Activated CD8-positive, alpha-beta T cell treated with anti-CD3 and anti-CD28 coated beads for 36 hours (primary cell): ENCODE data around the gene TRIM10. TPM values are rescaled to one million over a fixed set of nuclear protein-coding genes. Genes with fewer than 3 reads are reported as not detected.

Experiments used
- ATAC-seq: fragments of 200-7000 bp; cut with Tn5 transposase; one replicate; pipeline ENCODE4 v1.10.0; 2021; ENCODE audit warnings: mild to moderate bottlenecking, moderate library complexity
- CTCF ChIA-PET: fragments of 350-600 bp; sonication (Branson Sonifier 250); formaldehyde crosslinking; loops from one replicate; lab custom pipeline; 2021; ENCODE audit warnings: antibody characterized with exemption; lab: Charles Lee
- POLR2A ChIA-PET: fragments of 350-600 bp; sonication (Branson Sonifier 250); formaldehyde crosslinking; loops from one replicate; lab custom pipeline; 2021; ENCODE audit warnings: antibody characterized with exemption; lab: Charles Lee
- DNase-seq: peaks from one replicate; pipeline ENCODE4 v3.0.0-alpha.2; 2020
- H3K27ac Mint-ChIP-seq: one replicate; pipeline ENCODE4 v1.8.0; 2021; ENCODE audit warnings: mild to moderate bottlenecking, mixed read lengths
- H3K27me3 Mint-ChIP-seq: one replicate; pipeline ENCODE4 v1.8.0; 2021; ENCODE audit warnings: mixed read lengths
- H3K36me3 Mint-ChIP-seq: one replicate; pipeline ENCODE4 v1.8.0; 2021; ENCODE audit warnings: low read depth, mixed read lengths
- H3K4me1 Mint-ChIP-seq: one replicate; pipeline ENCODE4 v1.8.0; 2021; ENCODE audit warnings: low read depth, mixed read lengths
- H3K4me3 Mint-ChIP-seq: one replicate; pipeline ENCODE4 v1.8.0; 2021; ENCODE audit warnings: mild to moderate bottlenecking, moderate library complexity, mixed read lengths
- H3K9me3 Mint-ChIP-seq: one replicate; pipeline ENCODE4 v1.8.0; 2021; ENCODE audit warnings: mixed read lengths
- intact Hi-C: fragments of 100-400 bp; cut with micrococcal nuclease; formaldehyde crosslinking; loops from one replicate; pipeline ENCODE4 v1.10.0; 2022
- total RNA-seq, 2 experiments: library from RNA; stranded (reverse); gene quantifications; one replicate each; pipeline ENCODE4 v1.2.3, GENCODE V29; 2021
- TF ChIP-seq, protein P1 (sequence below): fragments of 200-600 bp; IDR thresholded peaks from one replicate; pipeline ENCODE4 v1.8.0; 2022; ENCODE audit warnings: antibody characterized with exemption, mild to moderate bottlenecking

Gene TRIM10
- total RNA-seq, 2 experiments from 2014 or later: not detected

DNA sequence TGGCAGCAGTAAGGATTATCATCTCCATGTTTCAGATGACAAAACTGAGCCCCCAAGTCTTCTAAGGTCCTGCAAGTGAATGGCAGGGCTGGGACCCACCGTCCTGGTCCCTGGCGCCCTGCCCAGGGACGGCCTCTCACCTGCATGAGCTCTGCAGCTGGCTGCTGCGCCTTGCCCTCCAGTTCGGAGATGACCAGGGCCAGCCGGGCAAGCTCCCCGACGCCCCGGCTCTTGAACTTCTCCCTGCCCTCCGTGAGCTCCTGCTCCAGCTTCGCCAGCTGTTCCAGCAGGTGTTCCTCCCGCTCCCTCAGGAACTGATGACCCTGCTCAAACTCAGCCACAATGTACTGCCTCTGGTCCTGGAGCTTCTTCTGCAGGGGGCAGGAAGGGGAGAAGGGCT lies 35.4 kb upstream of the TRIM10 start:
- Mint-ChIP-seq H3K4me3 (no peak overlapping the region), H3K27me3 (no peaks in the 10 kb centered on the region), H3K4me1 (peaks cover 10% of the 10 kb centered on the region), H3K36me3 (peaks cover 37% of the 10 kb centered on the region), H3K9me3 (no peaks in the 10 kb centered on the region), H3K27ac (no peak overlapping the region)
- ChIA-PET POLR2A (interaction anchor here (0.6 to 4.4 kb wide), 5 partner anchors 10 to 26 kb away, joined by 3 to 31 read pairs (median 4); partner anchors contain the start of gene TRIM26), CTCF (interaction anchor here (1.4 kb wide), 1 partner anchor 23 kb away, joined by 3 read pairs; no protein-coding TSS in a partner anchor)
- ATAC-seq: no peak
- intact Hi-C loops: no loop called here
- TF ChIP-seq, protein P1, sequence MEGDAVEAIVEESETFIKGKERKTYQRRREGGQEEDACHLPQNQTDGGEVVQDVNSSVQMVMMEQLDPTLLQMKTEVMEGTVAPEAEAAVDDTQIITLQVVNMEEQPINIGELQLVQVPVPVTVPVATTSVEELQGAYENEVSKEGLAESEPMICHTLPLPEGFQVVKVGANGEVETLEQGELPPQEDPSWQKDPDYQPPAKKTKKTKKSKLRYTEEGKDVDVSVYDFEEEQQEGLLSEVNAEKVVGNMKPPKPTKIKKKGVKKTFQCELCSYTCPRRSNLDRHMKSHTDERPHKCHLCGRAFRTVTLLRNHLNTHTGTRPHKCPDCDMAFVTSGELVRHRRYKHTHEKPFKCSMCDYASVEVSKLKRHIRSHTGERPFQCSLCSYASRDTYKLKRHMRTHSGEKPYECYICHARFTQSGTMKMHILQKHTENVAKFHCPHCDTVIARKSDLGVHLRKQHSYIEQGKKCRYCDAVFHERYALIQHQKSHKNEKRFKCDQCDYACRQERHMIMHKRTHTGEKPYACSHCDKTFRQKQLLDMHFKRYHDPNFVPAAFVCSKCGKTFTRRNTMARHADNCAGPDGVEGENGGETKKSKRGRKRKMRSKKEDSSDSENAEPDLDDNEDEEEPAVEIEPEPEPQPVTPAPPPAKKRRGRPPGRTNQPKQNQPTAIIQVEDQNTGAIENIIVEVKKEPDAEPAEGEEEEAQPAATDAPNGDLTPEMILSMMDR: no peak
- DNase-seq: no peak

GRCh38 chr6:30195951-30196350 lies 34.9 kb upstream of the TRIM10 start:
- DNase-seq (no peak), ATAC-seq (no peak)
- intact Hi-C loops: no loop called here
- Mint-ChIP-seq H3K27ac (peak overlapping the region; percentile 30), H3K4me3 (no peak overlapping the region), H3K9me3 (no peaks in the 10 kb centered on the region), H3K4me1 (peaks cover 7% of the 10 kb centered on the region), H3K36me3 (peaks cover 35% of the 10 kb centered on the region), H3K27me3 (no peaks in the 10 kb centered on the region)
- CTCF ChIA-PET: interaction anchor here (0.7 to 1.4 kb wide), 3 partner anchors 13 to 92 kb away, joined by 3 read pairs; no protein-coding TSS in a partner anchor
- TF ChIP-seq, protein P1: no peak
- POLR2A ChIA-PET: interaction anchor here (0.6 to 4.4 kb wide), 5 partner anchors 11 to 25 kb away, joined by 3 to 31 read pairs (median 4); partner anchors contain the start of gene TRIM26

GRCh38 chr6:30194797-30195690 lies 34.0 kb upstream of the TRIM10 start:
- no peak for ATAC-seq
- CTCF ChIA-PET: interaction anchor here (0.7 to 1.4 kb wide), 3 partner anchors 14 to 91 kb away, joined by 3 read pairs; no protein-coding TSS in a partner anchor
- H3K4me3 Mint-ChIP-seq: no peak overlapping the region
- peak overlapping the region; percentile 28 for H3K27ac Mint-ChIP-seq
- no peak for DNase-seq
- H3K9me3 Mint-ChIP-seq: no peaks in the 10 kb centered on the region
- TF ChIP-seq, protein P1: no peak
- H3K36me3 Mint-ChIP-seq: peaks cover 38% of the 10 kb centered on the region
- intact Hi-C loops: no loop called here
- H3K4me1 Mint-ChIP-seq: peaks cover 3% of the 10 kb centered on the region
- POLR2A ChIA-PET: interaction anchor here (0.6 to 4.4 kb wide), 5 partner anchors 9 to 601 kb away, joined by 3 to 31 read pairs (median 3); partner anchors contain the start of gene TRIM26
- H3K27me3 Mint-ChIP-seq: no peaks in the 10 kb centered on the region

- ATAC-seq: no peak
These were observed 31.1 kb upstream of the TRIM10 start for GRCh38 chr6:30192076-30192475.

More at GRCh38 chr6:30192076-30192475, 31.1 kb upstream of the TRIM10 start:
- no peak for DNase-seq
- no peaks in the 10 kb centered on the region for H3K27me3 Mint-ChIP-seq
- intact Hi-C loops: no loop called here
- ChIA-PET POLR2A (interaction anchor here (1.1 kb wide), 1 partner anchor 95 kb away, joined by 3 read pairs; no protein-coding TSS in a partner anchor), CTCF (no interaction called here)
- no peaks in the 10 kb centered on the region for H3K9me3 Mint-ChIP-seq
- TF ChIP-seq, protein P1: no peak
- H3K4me1 Mint-ChIP-seq: peaks cover 3% of the 10 kb centered on the region
- H3K36me3 Mint-ChIP-seq: peaks cover 44% of the 10 kb centered on the region
- no peak overlapping the region for H3K4me3 Mint-ChIP-seq
- H3K27ac Mint-ChIP-seq: no peak overlapping the region
